Activated naive CD8-positive, alpha-beta T cell treated with anti-CD3 and anti-CD28 coated beads, Interleukin-2, amount 50 U/mL, for 16 hours (primary cell): Measurements from ENCODE around the gene RNASE11.
A peak's percentile ranks its signal among the peaks of the same experiment; 100 is the strongest.
"Not testable (repeated sequence)": the region's sequence is repeated elsewhere in the genome, so short reads cannot be mapped to it uniquely, and the experiment has no call there.

Source experiments
- DNase-seq: peaks from one replicate; pipeline ENCODE4 v3.0.0-alpha.2; 2020; ENCODE audit warnings: low read depth, low spot score

RNASE11 gene

DNA sequence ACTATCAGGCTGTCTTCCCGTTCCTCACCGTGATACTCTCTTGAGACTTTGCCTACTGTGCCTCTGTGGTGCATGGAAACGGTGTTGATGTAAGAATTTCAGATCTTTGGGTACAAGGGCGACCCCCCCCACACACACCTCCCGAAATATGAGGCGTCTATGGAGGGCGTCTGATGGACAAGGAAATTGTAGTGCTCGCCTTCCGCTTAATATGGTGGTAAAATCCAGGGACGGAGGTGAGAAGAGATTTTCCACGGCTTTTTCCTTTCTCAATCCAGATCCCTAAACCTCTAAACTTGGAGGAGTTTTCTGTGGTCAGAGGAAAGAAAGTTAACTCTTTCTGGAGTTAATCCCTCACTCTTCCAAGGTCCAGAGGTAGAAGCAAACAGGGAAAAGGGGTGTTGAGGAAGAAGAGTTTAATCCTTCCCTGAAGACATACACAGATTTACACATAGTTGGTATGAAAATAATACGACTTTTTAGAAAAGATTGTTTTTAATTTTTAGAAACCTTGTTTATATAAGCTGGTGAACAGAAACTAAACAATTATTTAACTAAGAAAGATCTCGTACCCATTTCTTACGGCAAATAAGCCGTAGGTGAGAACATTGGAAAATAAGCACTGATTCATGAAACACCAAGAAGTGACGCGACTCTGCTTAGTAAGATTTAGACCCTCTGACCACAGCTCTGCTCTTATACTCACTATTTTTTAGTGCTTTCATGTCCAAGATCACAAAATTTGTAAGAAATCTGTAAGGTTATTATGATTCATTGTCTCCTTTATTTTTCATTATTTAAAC, 26.4 kb upstream of the RNASE11 start:
- DNase-seq: no peak

DNA sequence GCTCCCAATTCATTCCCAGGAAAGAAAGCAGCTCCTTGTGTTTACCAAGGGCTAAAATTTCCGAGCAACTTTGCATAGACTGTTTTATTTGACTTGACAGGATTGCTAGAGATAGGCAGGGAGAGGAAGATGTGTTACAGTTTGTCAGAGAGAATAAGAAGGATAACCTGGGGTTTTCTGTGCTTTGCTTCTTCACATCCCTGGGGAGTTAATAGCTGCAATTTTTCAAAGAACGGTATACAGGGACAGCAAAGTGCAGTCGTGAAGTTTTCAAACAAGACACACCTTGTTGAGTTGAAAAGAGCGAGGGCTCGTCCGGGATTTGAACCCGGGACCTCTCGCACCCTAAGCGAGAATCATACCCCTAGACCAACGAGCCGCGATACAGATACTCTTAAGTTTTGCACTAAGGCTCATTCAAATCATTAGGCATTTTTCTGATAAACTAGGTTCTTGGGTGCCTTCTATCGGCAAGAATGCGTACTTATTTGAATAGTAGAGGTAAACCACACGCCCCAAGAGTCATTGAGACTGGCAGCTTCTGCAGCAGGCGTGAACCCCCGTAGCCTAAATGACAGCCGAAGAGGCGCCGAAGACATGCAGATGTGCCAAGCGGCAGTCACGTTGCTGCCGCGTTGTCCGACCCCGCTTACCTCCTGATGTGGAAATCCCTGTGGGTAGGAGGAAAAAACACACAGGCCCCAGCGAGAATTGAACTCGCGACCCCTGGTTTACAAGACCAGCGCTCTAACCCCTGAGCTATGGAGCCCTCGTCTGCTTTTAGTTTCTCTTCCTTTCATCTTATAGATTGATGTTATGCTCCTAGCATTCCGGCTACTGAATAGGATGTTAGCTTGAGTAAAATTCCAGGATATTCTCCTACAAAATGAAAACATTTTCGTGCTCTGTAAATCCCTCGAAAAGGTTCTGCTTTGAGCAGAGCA, 25.6 kb upstream of the RNASE11 start:
- peak; percentile 71 for DNase-seq

DNA sequence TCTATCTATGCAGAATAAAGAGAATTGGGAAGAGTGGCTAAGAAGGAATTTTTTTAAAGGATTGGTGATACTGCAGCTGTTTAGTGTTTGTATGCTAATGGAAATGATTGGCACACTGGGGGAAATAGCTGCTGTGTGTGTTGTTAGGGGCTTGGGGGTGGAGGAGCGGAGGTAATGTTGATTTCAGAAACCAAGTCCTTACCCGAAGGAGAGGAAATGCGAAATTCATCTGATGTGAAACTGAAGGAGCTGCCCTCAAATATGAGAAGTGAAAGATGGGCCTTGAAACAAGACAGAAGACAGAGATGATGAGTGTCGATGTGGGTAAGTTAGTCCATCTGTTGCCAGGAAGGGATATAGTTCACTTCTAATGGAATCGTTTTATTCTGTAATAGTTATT, 24.6 kb upstream of the RNASE11 start:
- no peak for DNase-seq

DNA sequence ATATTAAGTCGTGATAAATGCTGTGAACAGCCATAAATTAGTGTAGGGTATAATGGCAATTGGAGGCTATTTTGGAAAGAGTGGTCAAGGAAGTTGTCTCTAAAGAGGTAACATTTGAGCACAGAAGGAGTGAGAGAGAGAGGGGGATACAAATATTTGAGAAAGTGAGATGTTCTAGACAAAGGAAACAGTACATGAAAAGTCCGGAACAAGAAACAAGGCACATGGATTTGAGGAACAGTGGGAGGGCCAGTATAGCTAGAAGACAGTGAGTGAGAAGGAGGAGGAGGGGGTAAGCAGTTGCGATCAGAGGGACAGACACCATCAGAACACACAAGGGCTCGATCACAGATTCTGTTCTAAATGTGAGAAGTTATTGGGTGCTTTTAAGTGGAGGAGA, 23.5 kb upstream of the RNASE11 start:
- no peak for DNase-seq

DNA sequence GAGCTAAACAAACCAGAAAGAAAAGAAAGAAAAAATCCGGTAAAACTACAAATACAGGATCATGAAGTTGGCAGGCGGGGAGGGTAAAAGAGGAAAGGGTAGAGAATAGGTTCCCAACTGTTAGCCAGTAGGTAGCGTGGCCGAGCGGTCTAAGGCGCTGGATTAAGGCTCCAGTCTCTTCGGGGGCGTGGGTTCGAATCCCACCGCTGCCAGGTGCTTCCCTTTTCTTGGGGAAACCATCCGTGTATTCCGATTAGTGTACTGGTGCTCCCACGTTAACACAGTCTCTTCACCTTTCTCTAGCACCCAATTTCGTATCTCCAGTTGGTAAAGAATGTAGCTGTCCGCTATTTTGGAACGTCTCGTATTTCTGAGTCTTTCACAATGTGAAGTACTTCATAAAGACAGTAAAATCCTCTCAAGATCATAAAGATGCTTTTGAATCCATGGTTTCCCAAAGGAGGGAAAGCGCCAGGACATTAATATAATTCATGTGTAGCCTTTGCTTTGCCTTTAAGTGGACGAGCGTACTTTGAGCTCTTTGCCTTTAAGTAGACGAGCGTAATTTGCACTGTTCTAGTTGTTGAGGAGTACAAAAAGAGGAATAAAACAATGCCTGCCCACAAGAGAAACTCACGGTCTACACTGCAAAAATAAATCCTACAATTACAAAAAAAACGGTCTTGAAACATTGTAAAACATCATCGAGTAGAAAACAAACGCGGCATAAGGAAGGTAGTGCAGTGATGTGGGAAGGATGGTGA, 22.4 kb upstream of the RNASE11 start:
- DNase-seq: peak; percentile 58

DNA sequence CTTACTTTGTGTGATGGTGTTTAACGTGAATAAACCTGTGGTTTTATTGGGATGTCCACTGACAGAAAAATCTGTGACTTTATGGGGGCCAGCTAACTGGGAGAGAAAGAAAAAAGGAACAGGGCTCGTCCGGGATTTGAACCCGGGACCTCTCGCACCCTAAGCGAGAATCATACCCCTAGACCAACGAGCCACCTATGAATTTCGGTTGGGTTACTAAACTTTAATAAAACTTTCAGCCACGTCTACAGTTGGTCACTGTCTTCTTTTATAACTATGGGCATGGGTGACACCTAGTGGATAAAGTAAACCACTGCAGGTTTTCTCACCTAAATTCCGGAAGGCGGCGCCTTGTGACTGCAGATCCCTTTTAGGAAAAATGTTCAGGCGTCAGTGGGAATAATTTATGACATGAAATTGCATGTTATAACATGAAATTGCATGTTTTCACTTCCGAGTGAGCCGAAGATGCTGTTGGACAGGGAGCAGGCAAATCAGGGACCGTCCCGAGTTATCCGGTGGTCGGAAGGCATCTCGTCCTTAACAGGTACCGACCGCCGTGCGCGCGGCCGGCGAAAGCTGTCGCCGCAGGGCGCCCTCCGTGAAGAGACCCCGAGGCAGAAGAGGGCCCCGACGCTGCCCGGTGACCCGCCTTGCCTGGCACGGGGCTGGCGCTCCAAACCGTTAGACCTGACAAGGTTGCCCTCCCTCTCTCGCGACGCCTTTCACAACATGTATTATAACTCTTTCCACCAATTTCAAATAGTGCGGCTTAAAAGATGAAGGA, 21.6 kb upstream of the RNASE11 start:
- peak; percentile 27 for DNase-seq

DNA sequence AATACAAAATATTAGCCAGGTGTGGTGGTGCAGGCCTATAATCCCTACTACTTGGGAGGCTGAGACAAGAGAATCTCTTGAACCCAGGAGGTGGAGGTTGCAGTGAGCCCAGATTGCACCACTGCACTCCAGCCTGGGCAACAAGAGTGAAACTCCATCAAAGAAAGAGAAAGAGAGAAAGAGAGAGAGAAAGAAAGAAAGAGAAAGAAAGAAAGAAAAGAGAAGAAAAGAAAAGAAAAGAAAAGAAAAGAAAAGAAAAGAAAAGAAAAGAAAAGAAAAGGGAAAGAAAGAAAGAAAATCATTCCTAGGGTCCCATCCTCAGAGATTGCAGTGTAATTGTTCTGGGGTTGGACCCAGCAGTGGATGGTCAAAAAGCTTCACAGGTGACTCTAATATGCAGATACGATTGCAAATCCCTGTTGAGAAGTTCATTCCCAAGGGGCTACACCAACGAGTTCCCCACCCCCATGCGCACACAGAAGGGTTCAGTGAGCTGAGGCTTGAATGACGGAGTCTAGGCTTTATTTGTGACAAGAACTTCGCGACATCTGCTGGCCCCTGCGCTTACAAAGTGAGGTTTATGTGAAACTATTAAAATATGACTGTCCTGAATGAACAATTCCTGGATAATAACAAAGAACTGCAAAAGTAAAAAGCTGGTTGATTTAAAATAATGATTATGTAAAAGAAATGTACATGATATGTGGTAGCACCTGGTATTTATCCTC, 20.7 kb upstream of the RNASE11 start:
- no peak for DNase-seq

DNA sequence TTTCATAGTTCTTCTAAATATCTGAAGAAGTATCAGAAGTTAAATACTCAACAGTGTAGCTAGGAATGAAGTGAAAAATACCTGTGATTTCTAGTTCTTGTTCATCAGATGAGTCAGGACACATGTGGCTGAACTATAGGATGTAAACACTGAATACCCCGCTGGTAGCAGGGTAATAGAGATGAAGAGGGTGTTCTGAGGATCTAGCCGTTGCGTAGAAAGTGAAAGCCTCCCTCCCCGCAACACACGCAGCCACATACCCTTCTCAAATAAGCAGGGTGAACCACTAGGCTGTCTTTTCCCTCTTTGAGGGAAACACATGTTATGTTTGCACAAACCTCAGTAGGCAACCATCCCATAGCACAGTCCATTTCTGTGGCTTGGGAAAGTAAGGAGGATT, 19.8 kb upstream of the RNASE11 start:
- no peak for DNase-seq

DNA sequence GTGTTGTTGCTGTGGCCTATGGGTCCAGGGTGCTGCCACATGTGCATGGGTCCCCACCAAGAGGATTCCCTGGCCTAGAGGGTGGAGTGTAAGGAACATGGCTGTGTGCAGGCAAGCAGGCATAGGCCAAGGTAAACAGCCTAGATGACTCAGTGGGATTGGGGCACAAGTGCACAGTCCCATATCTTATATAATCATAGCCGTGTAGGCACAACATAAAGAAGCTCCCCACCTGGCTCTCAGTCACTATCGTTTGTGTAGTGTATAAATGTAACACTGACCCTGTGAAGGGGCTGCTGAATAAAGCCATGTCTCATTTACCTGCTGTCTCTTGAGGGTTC, 19.1 kb upstream of the RNASE11 start:
- no peak for DNase-seq

DNA sequence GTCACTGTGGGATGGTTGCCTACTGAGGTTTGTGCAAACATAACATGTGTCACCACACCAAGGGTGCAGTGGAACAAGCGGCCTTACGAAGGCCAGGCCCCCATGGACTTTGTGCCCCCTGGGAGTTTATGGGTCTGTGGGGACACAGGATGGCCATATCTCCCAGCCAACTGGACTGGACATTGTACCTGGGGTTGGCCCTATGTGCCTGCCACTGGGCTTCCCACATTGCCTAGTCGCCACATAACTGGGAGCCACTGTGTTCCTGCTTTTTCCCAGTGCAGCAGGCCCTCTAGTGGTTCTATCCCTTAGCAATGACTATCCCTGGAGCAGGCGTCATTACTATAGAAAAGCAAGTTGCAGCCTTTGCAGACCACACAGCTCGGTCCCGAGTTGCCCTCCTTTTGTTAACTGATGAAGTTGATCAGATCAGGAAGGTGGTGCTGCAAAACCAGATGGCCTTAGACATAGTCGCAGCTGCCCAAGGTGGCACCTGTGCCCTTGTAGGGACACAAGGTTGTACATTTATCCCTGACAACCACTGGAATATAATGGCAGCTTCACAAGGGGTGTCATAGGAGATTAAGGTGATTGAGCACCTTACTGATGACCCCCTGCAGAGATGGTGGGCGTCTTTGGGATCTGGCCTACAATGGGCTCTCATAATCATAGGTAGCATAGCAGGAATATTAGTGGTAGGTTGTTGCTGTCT, 18.5 kb upstream of the RNASE11 start:
- no peak for DNase-seq

DNA sequence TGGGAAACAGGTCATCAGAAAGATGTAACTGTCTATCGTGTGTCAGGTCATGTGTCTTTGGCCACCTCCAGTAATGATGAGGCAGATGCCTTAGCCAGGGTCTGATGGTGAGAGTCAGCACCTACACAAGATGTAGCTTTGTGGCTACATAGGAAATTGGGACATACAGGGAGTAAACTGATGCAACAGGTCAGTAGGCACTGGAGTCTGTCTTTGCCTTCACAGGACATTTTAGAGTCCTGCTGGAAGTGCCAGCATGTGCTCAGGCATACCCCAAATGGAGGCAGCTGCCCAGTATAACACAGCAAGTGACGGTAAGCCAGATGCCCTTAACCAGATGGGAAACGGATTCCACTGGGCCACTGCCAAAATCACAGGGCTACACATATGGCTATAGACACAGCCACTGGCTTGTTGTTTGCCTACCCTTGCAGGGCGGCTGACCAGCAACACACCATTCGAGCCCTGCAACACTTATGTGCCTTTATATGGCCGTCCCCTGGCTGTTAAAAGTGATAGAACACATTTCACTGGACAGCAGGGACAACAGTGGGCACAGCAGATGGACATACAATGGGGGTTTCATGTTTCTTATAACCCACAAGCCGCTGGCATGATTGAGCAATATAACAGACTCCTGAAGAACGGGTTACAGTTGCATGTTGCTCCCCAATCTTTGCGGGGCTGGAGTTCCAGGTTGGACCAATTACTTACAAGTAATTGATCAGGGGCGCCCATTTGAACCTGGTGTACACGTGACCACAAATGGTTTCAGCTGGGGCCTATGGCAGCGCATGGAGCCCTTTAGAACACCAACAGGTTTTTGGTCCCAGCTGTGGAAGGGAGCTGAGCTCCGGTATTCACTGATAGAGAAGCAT, 16.3 kb upstream of the RNASE11 start:
- DNase-seq: no peak

DNA sequence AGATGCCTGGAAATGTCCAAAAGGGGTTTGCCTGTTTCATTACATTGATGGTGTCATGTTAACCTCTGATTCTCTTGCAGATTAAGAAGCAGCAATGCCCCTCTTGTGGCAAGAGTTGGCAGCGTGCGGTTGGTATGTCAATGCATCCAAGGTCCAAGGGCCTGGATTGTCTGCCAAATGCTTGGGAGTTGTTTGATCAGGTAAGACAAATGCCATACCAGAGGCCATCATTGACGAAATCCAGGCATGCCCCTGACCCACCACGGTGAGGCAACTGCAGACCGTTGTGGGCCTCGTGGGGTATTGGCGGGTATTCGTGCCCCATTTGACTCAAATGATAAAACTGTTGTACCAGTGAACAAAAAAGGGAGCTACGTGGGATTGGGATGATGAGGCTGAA, 14.8 kb upstream of the RNASE11 start:
- no peak for DNase-seq

DNA sequence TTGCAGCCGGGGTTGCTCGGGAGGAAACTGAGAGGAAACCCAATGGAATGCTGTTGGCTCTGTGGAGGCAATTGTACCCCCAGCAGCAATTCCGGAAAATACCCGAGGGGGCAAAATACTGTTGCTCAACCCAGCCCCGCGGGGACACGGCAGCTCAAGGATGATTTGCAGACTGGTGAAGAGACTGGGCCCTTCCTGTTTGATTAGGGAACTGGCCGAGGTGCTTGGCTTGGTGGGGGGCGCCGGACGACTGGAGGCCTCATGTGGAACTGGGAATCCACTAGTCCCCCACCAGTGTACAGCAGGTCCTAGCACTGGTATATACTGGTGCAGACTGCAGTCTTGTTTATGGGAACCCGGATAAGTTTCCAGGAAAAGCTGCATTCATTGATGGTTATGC, 13.7 kb upstream of the RNASE11 start:
- no peak for DNase-seq

DNA sequence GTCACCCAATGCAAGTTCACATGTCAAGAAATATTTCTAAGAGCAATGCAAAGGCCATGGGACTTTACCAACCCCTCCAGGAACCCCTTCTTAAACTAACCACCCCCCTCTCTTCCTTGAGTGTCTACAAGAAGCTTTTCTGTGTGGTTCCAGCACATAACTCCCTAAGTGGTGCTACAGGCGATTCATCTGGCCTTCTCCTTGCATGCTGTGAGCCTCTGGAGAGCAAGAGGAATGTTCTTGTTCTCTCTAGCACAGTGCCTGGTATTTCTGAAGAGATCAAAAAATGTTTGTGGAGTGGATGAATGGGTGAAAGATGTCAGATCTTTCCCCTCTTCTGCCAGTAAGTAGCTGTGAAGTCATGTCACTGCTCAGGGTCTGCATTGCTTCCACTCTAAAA, 9.3 kb upstream of the RNASE11 start:
- DNase-seq: no peak

DNA sequence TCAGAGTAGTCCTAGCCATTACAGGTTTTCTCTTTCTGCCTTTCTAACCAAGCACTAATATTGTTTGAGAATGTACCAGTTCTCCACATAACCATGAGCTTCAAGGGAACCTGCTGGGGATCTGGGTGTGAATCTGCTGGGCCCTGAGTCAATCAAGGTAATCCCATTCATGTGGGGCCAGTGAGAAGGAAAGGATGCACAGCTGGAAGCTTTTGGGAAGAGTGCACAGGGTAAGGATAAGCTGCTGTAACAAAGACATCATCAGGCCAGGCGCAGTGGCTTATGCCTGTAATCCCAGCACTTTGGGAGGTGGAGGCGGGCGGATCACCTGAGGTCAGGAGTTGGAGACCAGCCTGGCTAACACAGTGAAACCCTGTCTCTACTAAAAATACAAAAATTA, 7.9 kb upstream of the RNASE11 start:
- not testable (repeated sequence) for DNase-seq

DNA sequence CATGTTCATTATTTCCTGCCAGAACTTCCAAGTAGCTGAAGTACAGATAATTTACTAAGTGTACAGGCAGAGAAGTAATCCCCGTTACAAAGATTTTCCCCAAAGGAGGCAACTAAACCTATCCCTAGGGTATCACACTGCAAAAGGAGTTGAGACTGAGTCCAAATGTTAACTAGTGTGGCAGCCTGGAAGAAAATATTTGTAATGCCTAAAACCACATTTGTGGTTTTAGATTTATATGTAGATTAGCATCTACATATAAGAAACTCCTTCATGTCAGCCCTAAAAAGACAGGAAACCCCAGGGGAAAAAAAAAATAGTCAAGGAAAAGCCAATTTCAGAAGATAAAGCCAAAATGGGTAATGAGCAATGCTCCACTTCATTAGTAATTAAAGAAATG, 4.8 kb upstream of the RNASE11 start:
- DNase-seq: no peak

DNA sequence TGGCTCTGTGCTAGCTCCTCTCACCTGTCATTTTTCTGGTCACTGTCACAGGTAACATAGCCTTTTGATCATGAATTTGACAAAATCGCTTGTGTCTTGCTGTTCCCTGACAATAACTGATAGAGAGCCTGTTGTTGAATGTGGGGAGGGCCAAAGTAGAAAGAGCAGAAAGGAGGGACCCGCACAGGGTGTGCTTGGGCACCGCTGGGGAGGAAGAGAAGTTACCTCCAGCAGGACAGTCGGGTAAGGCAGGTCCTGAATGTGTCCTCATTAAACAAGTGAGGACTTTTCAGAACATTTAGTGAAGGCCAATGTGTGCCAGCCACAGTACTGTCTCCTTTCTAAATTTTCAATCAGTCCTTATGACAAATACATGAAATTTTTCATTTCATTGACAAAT, 3.4 kb upstream of the RNASE11 start, which contains the start of gene RNASE12:
Gene RNASE12 (minus strand): TSS at position 142 of the 400 bp plus-strand sequence. CDS start 653 bp downstream, outside the sequence.
- DNase-seq: no peak

DNA sequence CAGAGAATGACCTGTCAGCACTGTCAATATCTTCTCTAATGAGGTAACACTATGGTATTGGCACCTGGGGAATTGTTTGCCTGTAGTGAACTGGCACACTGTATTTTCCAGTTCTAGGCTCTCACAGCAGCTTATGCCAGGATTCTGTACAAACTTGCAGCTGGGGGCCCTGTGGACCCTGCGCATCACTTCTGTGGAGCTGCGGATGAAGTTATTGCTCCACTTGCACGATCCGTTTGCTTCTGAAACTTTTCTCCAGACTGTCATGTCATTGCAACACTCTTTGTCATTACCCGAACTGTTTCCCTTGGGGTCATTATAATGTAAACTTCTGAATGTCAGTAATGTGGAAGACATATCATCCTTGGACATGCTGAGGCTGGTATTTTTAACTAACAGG, 3.9 kb downstream of the RNASE11 start:
- no peak for DNase-seq

DNA sequence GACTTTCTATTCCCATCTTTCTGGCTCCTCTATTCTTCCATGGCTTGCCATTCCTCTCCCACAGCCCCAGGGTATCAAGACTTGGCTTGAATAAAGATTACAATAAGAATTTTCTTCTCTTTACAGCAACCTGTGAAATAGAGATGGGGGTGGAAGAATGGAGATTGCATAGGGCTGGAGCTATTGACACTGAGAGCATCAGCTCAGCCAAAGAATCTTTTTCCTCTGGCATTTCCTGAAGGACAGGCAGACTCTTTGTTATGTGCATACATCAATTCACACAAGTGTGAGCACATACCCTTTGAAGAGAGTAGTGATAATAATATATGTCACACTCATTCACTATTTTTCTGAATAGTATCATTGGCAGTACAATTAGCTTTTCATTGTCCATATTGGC, 4.7 kb downstream of the RNASE11 start:
- no peak for DNase-seq
